Epithelial cell of esophagus (primary cell): ENCODE measurements around the gene CTNND1.

ENCODE experiments used
- DNase-seq: peaks from one replicate; pipeline ENCODE4 v3.0.0; 2010; ENCODE audit warnings: low read depth
- H3K4me3 ChIP-seq: 2 replicates; pipeline ENCODE4 v1.5.1; 2011; ENCODE audit warnings: mild to moderate bottlenecking, low read length, control low read depth
- CTCF ChIP-seq: IDR thresholded peaks from 2 replicates; pipeline ENCODE4 v1.5.1; 2011; ENCODE audit warnings: low read depth, mild to moderate bottlenecking, low read length, control low read depth, inconsistent platforms; ENCODE audit not compliant: insufficient read depth; ENCODE audit errors: missing control alignments

The CTNND1 gene

GRCh38 chr11:57775491-57775890 lies 13.9 kb downstream of the CTNND1 start:
- H3K4me3 ChIP-seq, result no peak overlapping the region
- DNase-seq, result no peak
- no peak for TF ChIP-seq CTCF

GRCh38 chr11:57776031-57776521 lies 14.5 kb downstream of the CTNND1 start:
- TF ChIP-seq CTCF, result no peak
- no peak for DNase-seq
- H3K4me3 ChIP-seq, result no peak overlapping the region

GRCh38 chr11:57776577-57777210 lies 15.1 kb downstream of the CTNND1 start:
- peak; percentile 70 for DNase-seq
- no peak overlapping the region for H3K4me3 ChIP-seq
- TF ChIP-seq CTCF, result no peak

DNA sequence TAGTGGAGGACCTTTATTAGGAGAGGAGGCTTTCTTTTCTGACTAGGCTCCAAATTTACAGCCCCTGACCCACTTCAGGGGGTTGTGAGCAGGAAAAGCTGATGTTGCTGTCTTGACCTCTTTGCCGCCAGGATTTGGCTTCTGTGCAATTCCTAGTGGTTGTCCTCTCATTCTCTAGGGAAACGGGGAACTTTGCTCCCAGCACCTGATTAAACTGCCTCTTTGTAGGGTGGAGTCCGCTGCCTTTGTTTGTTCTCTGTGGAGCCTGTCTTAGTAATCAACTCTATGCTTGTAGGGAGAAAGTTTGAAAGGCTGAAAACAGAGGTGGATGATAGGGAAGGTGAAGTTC lies 16.3 kb downstream of the CTNND1 start:
- DNase-seq, result peak; percentile 54
- no peak for TF ChIP-seq CTCF
- H3K4me3 ChIP-seq, result peak overlapping the region; percentile 29

GRCh38 chr11:57778318-57779037 lies 16.9 kb downstream of the CTNND1 start:
- peak; percentile 89 for DNase-seq
- peak overlapping the region; percentile 29 for H3K4me3 ChIP-seq
- TF ChIP-seq CTCF, result no peak

DNA sequence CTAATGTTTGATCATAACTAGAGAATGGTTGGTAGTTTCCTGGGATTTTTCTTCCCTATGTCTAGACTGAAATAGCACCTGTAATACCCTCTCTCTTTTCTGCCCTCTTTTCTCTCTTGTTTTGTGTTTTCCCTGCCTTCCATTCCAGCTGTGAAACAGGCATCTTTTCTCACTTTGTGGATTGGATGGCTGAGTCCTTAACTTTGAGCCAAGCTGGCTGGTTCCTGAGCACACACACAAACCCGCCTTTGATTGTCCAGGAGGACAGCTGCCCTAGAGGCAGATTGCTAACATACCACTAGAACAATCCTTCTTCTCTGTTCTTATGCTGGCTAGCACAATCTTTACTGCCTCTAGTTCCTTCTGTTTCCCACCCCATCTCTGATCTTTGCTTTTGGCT lies 17.7 kb downstream of the CTNND1 start:
- TF ChIP-seq CTCF, result no peak
- peak; percentile 64 for DNase-seq
- no peak overlapping the region for H3K4me3 ChIP-seq

- H3K4me3 ChIP-seq, result no peak overlapping the region
- DNase-seq, result peak; percentile 90
- TF ChIP-seq CTCF, result no peak
Measured at GRCh38 chr11:57781529-57781943, 19.9 kb downstream of the CTNND1 start.
